DMS 273 treated with DMSO at 0.1 percent for 48 hours (cell line): ENCODE measurements around the gene TMEM190.

Source experiments
- DNase-seq: peaks from one replicate; lab custom pipeline; 2025; lab: John Stamatoyannopoulos, UW

Gene TMEM190

GRCh38 chr19:55352040-55352439 is 24.6 kb upstream of the TMEM190 start:
- DNase-seq, result no peak

GRCh38 chr19:55352549-55353145 is 24.0 kb upstream of the TMEM190 start:
- DNase-seq, result no peak

GRCh38 chr19:55353356-55353802 is 23.2 kb upstream of the TMEM190 start:
- DNase-seq, result no peak

GRCh38 chr19:55353803-55354697 is 22.6 kb upstream of the TMEM190 start:
- DNase-seq, result no peak

GRCh38 chr19:55354698-55355212 is 21.9 kb upstream of the TMEM190 start, which contains the start of gene COX6B2:
Gene COX6B2 (minus strand): TSS chr19:55354719. CDS start chr19:55354521, 198 bp downstream.
- no peak for DNase-seq

GRCh38 chr19:55355213-55355821 is 21.3 kb upstream of the TMEM190 start:
- DNase-seq, result no peak

GRCh38 chr19:55358493-55358892 is 18.1 kb upstream of the TMEM190 start:
- DNase-seq, result no peak

GRCh38 chr19:55358943-55359908 is 17.4 kb upstream of the TMEM190 start:
- peak; percentile 81 for DNase-seq

- no peak for DNase-seq
These were observed 15.7 kb upstream of the TMEM190 start for GRCh38 chr19:55360902-55361301.

- DNase-seq, result no peak
These were observed 14.2 kb upstream of the TMEM190 start for GRCh38 chr19:55362174-55362989.

- no peak for DNase-seq
These were observed 13.5 kb upstream of the TMEM190 start, which contains the start of gene GARIN5B for GRCh38 chr19:55362990-55363716. Gene GARIN5B (minus strand): TSS chr19:55363260. CDS start chr19:55363066, 194 bp downstream.

- no peak for DNase-seq
These were observed 11.4 kb upstream of the TMEM190 start for GRCh38 chr19:55365245-55365644.

GRCh38 chr19:55365964-55366363 is 10.7 kb upstream of the TMEM190 start:
- DNase-seq, result no peak

GRCh38 chr19:55366790-55367189 is 9.8 kb upstream of the TMEM190 start:
- no peak for DNase-seq

GRCh38 chr19:55368106-55368505 is 8.5 kb upstream of the TMEM190 start:
- no peak for DNase-seq

- DNase-seq, result no peak
These were observed 7.7 kb upstream of the TMEM190 start for GRCh38 chr19:55368701-55369563.

- peak; percentile 29 for DNase-seq
These were observed 6.8 kb upstream of the TMEM190 start for GRCh38 chr19:55369653-55370304.

GRCh38 chr19:55370305-55370988 is 6.2 kb upstream of the TMEM190 start, which contains the start of gene IL11:
Gene IL11 (minus strand): TSS chr19:55370463. CDS start chr19:55370310, 153 bp downstream.
- no peak for DNase-seq
